A549 (cell line): Measurements from ENCODE around the gene LIPE. TPM values are rescaled to one million over a fixed set of nuclear protein-coding genes. Genes with fewer than 3 reads are reported as not detected.

Experiments used
- ATOH8 ChIP-seq: fragments of 250-450 bp; sonication (Bioruptor Pico); IDR thresholded peaks from 2 replicates; pipeline ENCODE4 v1.5.0; 2020; ENCODE audit warnings: low read depth, mild to moderate bottlenecking, moderate library complexity
- BHLHE40 ChIP-seq: IDR thresholded peaks from 2 replicates; pipeline ENCODE4 v1.6.1; 2012; ENCODE audit warnings: low read depth, low read length, inconsistent platforms
- CBX2 ChIP-seq: fragments of 200-600 bp; sonication (generic); IDR thresholded peaks from 2 replicates; pipeline ENCODE4 v1.6.1; 2016; ENCODE audit warnings: low read depth, mild to moderate bottlenecking, borderline replicate concordance
- CEBPB ChIP-seq, 2 experiments: fragments of >200 bp in 1 of 2; sonication (Bioruptor Twin) in 1 of 2; formaldehyde crosslinking in 1 of 2; IDR thresholded peaks; 2 replicates each; pipeline ENCODE4 v1.6.1; 2012 to 2016
- CHD2 ChIP-seq: fragments of 150-350 bp; IDR thresholded peaks from 2 replicates; pipeline ENCODE4 v1.6.1; 2014; ENCODE audit warnings: low read length; ENCODE audit not compliant: partially characterized antibody
- CHD4 ChIP-seq: fragments of 200-600 bp; sonication (generic); IDR thresholded peaks from 2 replicates; pipeline ENCODE4 v1.6.1; 2016; ENCODE audit warnings: antibody characterized with exemption, mild to moderate bottlenecking, borderline replicate concordance
- EHF ChIP-seq: fragments of 250-450 bp; sonication (Bioruptor Pico); IDR thresholded peaks from 2 replicates; pipeline ENCODE4 v1.5.0; 2020; ENCODE audit warnings: mild to moderate bottlenecking
- FOSL2 ChIP-seq, 2 experiments: fragments of 450-650 bp in 1 of 2; fragments of >200 bp in 1 of 2; sonication (Bioruptor Twin) in 1 of 2; formaldehyde crosslinking; IDR thresholded peaks; 2 replicates each; pipeline versions ENCODE4 v1.5.0 to v1.6.1; 2016 to 2020; ENCODE audit warnings: mild to moderate bottlenecking in 1 of 2, moderate library complexity in 1 of 2
- GATA3 ChIP-seq: IDR thresholded peaks from 2 replicates; pipeline ENCODE4 v1.6.1; 2012; ENCODE audit warnings: borderline replicate concordance
- HDAC2 ChIP-seq: fragments of 200-600 bp; sonication (generic); IDR thresholded peaks from 2 replicates; pipeline ENCODE4 v1.6.1; 2016
- HES2 ChIP-seq: fragments of >200 bp; sonication (Bioruptor Twin); formaldehyde crosslinking; IDR thresholded peaks from 2 replicates; pipeline ENCODE4 v1.6.1; 2016
- HEYL ChIP-seq: fragments of 250-450 bp; sonication (Bioruptor Pico); IDR thresholded peaks from 2 replicates; pipeline ENCODE4 v1.8.0; 2021; ENCODE audit warnings: mild to moderate bottlenecking, moderate library complexity
- HOXA7 ChIP-seq: fragments of 250-450 bp; sonication (Bioruptor Pico); IDR thresholded peaks from 2 replicates; pipeline ENCODE4 v1.5.0; 2020; ENCODE audit warnings: mild to moderate bottlenecking, moderate library complexity
- KDM1A ChIP-seq: fragments of 200-600 bp; sonication (generic); IDR thresholded peaks from 2 replicates; pipeline ENCODE4 v1.6.1; 2016; ENCODE audit warnings: low read depth, mild to moderate bottlenecking
- KDM5A ChIP-seq: fragments of 200-600 bp; sonication (generic); IDR thresholded peaks from 2 replicates; pipeline ENCODE4 v1.6.1; 2016; ENCODE audit warnings: antibody characterized with exemption, mild to moderate bottlenecking
- MAZ ChIP-seq: fragments of 150-350 bp; IDR thresholded peaks from 2 replicates; pipeline ENCODE4 v1.6.1; 2014; ENCODE audit warnings: antibody characterized with exemption, low read depth, low read length, borderline replicate concordance
- NPAS2 ChIP-seq: fragments of 250-450 bp; sonication (Bioruptor Pico); IDR thresholded peaks from 2 replicates; pipeline ENCODE4 v1.8.0; 2022; ENCODE audit warnings: mild to moderate bottlenecking, moderate library complexity, borderline replicate concordance
- PBX3 ChIP-seq: IDR thresholded peaks from 2 replicates; pipeline ENCODE4 v1.6.1; 2012
- PHF8 ChIP-seq: fragments of 200-600 bp; sonication (generic); IDR thresholded peaks from 2 replicates; pipeline ENCODE4 v1.6.1; 2016; ENCODE audit warnings: low read depth, mild to moderate bottlenecking, antibody characterized with exemption, moderate library complexity, borderline replicate concordance
- POLR2AphosphoS2 ChIP-seq: conservative IDR thresholded peaks from 2 replicates; pipeline ENCODE4 v1.6.1; 2012; ENCODE audit warnings: low read length, improper control_type of control experiment, inconsistent platforms
- RAD21 ChIP-seq, 2 experiments: fragments of >200 bp in 1 of 2; sonication (Bioruptor Twin) in 1 of 2; formaldehyde crosslinking in 1 of 2; IDR thresholded peaks in 1 of 2; conservative IDR thresholded peaks in 1 of 2; 2 replicates in 1 of 2; 3 replicates in 1 of 2; pipeline ENCODE4 v1.6.1; 2012 to 2018; ENCODE audit warnings: inconsistent platforms in 1 of 2
- RARB ChIP-seq: fragments of 250-450 bp; sonication (Bioruptor Pico); IDR thresholded peaks from 2 replicates; pipeline ENCODE4 v1.8.0; 2021; ENCODE audit warnings: mild to moderate bottlenecking, moderate library complexity
- RFX5 ChIP-seq: fragments of 450-650 bp; IDR thresholded peaks from 2 replicates; pipeline ENCODE4 v1.7.1; 2014; ENCODE audit warnings: antibody characterized with exemption, mild to moderate bottlenecking, moderate library complexity
- SMC3 ChIP-seq: fragments of >200 bp; sonication (Bioruptor Twin); formaldehyde crosslinking; IDR thresholded peaks from 3 replicates; pipeline ENCODE4 v1.6.1; 2018; ENCODE audit warnings: inconsistent platforms
- TFCP2L1 ChIP-seq: fragments of 250-450 bp; sonication (Bioruptor Pico); IDR thresholded peaks from 2 replicates; pipeline ENCODE4 v1.5.0; 2021; ENCODE audit warnings: mild to moderate bottlenecking
- ZFP36 ChIP-seq: fragments of 450-650 bp; IDR thresholded peaks from 2 replicates; pipeline ENCODE4 v1.6.1; 2014; ENCODE audit warnings: borderline replicate concordance; ENCODE audit not compliant: partially characterized antibody
- ZSCAN20 ChIP-seq: fragments of 250-450 bp; sonication (Bioruptor Pico); IDR thresholded peaks from 2 replicates; pipeline ENCODE4 v1.8.0; 2022; ENCODE audit warnings: mild to moderate bottlenecking, moderate library complexity
- polyA plus RNA-seq, 4 experiments: library from polyadenylated mRNA; depleted of rRNA in 3 of 4; stranded (reverse); fragments of >200 nt; fragmentation: RNase III in 1 of 4; extraction: RNeasy Plus Mini Kit Qiagen cat#74134 plus additional on column Dnase treatment in 1 of 4; gene quantifications; 2 replicates in 3 of 4; 3 replicates in 1 of 4; pipeline ENCODE4 v1.2.3, GENCODE V29; 2011 to 2017
- TF ChIP-seq, protein P1 (sequence below): fragments of >200 bp; sonication (Bioruptor Twin); formaldehyde crosslinking; IDR thresholded peaks from 3 replicates; pipeline ENCODE4 v1.6.1; 2016
- TF ChIP-seq, protein P2 (sequence below): fragments of 200-600 bp; sonication (generic); IDR thresholded peaks from 2 replicates; pipeline ENCODE4 v1.6.1; 2016; ENCODE audit warnings: antibody characterized with exemption, mild to moderate bottlenecking, moderate library complexity

Gene LIPE
- polyA plus RNA-seq, 2 of the 4 experiments (the other 2 are of a cell fraction): 1.6 to 3.2 TPM

- TF ChIP-seq POLR2AphosphoS2 (no peak), CBX2 (no peak), ATOH8 (CRISPR knock-in tag) (no peak), KDM5A (no peak), HES2 (no peak), HEYL (CRISPR knock-in tag) (no peak), CHD4 (no peak), PHF8 (no peak), NPAS2 (no peak), RARB (CRISPR knock-in tag) (no peak), TFCP2L1 (CRISPR knock-in tag) (no peak), MAZ (no peak), SMC3 (peak; percentile 82), ZFP36 (no peak), HDAC2 (no peak), HOXA7 (CRISPR knock-in tag) (no peak), CEBPB (IDR thresholded peaks at IDR 0.05) (no peak), ZSCAN20 (CRISPR knock-in tag) (no peak), GATA3 (no peak), RAD21 (conservative IDR thresholded peaks at IDR 0.05 in 1 of 2, IDR thresholded peaks at IDR 0.05 in 1 of 2) (peak in 1 of 2 experiments; percentile 67; a peak in 4 of 5 replicates), PBX3 (no peak), KDM1A (no peak), FOSL2 (IDR thresholded peaks at IDR 0.05) (no peak), FOSL2 (CRISPR knock-in tag; IDR thresholded peaks at IDR 0.05) (no peak), EHF (no peak), CHD2 (no peak), BHLHE40 (no peak), RFX5 (no peak)
- TF ChIP-seq, protein P1, sequence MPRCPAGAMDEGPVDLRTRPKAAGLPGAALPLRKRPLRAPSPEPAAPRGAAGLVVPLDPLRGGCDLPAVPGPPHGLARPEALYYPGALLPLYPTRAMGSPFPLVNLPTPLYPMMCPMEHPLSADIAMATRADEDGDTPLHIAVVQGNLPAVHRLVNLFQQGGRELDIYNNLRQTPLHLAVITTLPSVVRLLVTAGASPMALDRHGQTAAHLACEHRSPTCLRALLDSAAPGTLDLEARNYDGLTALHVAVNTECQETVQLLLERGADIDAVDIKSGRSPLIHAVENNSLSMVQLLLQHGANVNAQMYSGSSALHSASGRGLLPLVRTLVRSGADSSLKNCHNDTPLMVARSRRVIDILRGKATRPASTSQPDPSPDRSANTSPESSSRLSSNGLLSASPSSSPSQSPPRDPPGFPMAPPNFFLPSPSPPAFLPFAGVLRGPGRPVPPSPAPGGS: peak; percentile 42; the same call in 1 of the 3 replicates
- TF ChIP-seq, protein P2, sequence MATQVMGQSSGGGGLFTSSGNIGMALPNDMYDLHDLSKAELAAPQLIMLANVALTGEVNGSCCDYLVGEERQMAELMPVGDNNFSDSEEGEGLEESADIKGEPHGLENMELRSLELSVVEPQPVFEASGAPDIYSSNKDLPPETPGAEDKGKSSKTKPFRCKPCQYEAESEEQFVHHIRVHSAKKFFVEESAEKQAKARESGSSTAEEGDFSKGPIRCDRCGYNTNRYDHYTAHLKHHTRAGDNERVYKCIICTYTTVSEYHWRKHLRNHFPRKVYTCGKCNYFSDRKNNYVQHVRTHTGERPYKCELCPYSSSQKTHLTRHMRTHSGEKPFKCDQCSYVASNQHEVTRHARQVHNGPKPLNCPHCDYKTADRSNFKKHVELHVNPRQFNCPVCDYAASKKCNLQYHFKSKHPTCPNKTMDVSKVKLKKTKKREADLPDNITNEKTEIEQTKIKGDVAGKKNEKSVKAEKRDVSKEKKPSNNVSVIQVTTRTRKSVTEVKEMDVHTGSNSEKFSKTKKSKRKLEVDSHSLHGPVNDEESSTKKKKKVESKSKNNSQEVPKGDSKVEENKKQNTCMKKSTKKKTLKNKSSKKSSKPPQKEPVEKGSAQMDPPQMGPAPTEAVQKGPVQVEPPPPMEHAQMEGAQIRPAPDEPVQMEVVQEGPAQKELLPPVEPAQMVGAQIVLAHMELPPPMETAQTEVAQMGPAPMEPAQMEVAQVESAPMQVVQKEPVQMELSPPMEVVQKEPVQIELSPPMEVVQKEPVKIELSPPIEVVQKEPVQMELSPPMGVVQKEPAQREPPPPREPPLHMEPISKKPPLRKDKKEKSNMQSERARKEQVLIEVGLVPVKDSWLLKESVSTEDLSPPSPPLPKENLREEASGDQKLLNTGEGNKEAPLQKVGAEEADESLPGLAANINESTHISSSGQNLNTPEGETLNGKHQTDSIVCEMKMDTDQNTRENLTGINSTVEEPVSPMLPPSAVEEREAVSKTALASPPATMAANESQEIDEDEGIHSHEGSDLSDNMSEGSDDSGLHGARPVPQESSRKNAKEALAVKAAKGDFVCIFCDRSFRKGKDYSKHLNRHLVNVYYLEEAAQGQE: no peak
Observed at GRCh38 chr19:42401365-42402303, 25.6 kb downstream of the LIPE start (continued).
